H9 (cell line): ENCODE results near the gene DENND1A. TPM values are rescaled to one million over a fixed set of nuclear protein-coding genes. Genes with fewer than 3 reads are reported as not detected.

Experiments
- DNase-seq: peaks from one replicate; pipeline ENCODE4 v3.0.0-alpha.2; 2017
- H2AFZ ChIP-seq: one replicate; pipeline ENCODE4 v1.6.1; 2013; ENCODE audit warnings: mild to moderate bottlenecking, low read length, control low read depth, moderate library complexity
- H2AK5ac ChIP-seq: 2 replicates; pipeline ENCODE4 v1.6.1; 2013; ENCODE audit warnings: low read length, control low read depth, mixed read lengths; ENCODE audit not compliant: insufficient read length
- H2BK120ac ChIP-seq: one replicate; pipeline ENCODE4 v1.6.1; 2013; ENCODE audit warnings: low read depth, mild to moderate bottlenecking, low read length, control low read depth, inconsistent platforms; ENCODE audit not compliant: poor library complexity, severe bottlenecking
- H2BK12ac ChIP-seq: 2 replicates; pipeline ENCODE4 v1.6.1; 2013; ENCODE audit warnings: low read length, control low read depth, mixed read lengths, low read depth; ENCODE audit not compliant: insufficient read length
- H2BK15ac ChIP-seq: 2 replicates; pipeline ENCODE4 v1.6.1; 2013; ENCODE audit warnings: low read depth, low read length, control low read depth
- H2BK20ac ChIP-seq: one replicate; pipeline ENCODE4 v1.6.1; 2013; ENCODE audit warnings: low read depth, mild to moderate bottlenecking, low read length, control low read depth, inconsistent platforms; ENCODE audit not compliant: poor library complexity, severe bottlenecking
- H2BK5ac ChIP-seq: 2 replicates; pipeline ENCODE4 v1.6.1; 2013; ENCODE audit warnings: low read length, control low read depth, mixed read lengths; ENCODE audit not compliant: insufficient read length
- H3K14ac ChIP-seq: 2 replicates; pipeline ENCODE4 v1.6.1; 2013; ENCODE audit warnings: low read length, control low read depth; ENCODE audit not compliant: insufficient read depth
- H3K18ac ChIP-seq: 2 replicates; pipeline ENCODE4 v1.6.1; 2013; ENCODE audit warnings: low read depth, mild to moderate bottlenecking, mixed read lengths, low read length, control low read depth; ENCODE audit not compliant: insufficient read length
- H3K23ac ChIP-seq: 2 replicates; pipeline ENCODE4 v1.6.1; 2013; ENCODE audit warnings: low read length, control low read depth, mixed read lengths, low read depth; ENCODE audit not compliant: insufficient read length
- H3K23me2 ChIP-seq: 2 replicates; pipeline ENCODE4 v1.6.1; 2013; ENCODE audit warnings: low read depth, mild to moderate bottlenecking, mixed read lengths, low read length, control low read depth; ENCODE audit not compliant: insufficient read length, poor library complexity, severe bottlenecking
- H3K27ac ChIP-seq: 2 replicates; pipeline ENCODE4 v1.5.1; 2013; ENCODE audit warnings: low read length, control low read depth, mixed read lengths, low read depth; ENCODE audit not compliant: insufficient read length
- H3K27me3 ChIP-seq: 2 replicates; pipeline ENCODE4 v1.6.1; 2013; ENCODE audit warnings: low read length, control low read depth, inconsistent platforms; ENCODE audit not compliant: insufficient read depth
- H3K4ac ChIP-seq: 2 replicates; pipeline ENCODE4 v1.6.1; 2013; ENCODE audit warnings: low read depth, mild to moderate bottlenecking, control low read depth, inconsistent platforms, low read length, moderate library complexity
- H3K4me1 ChIP-seq: 2 replicates; pipeline ENCODE4 v1.6.1; 2013; ENCODE audit warnings: low read length, control low read depth, inconsistent platforms; ENCODE audit not compliant: insufficient read depth
- H3K4me2 ChIP-seq: 2 replicates; pipeline ENCODE4 v1.6.1; 2013; ENCODE audit warnings: low read length, control low read depth, mixed read lengths; ENCODE audit not compliant: insufficient read length, insufficient read depth
- H3K56ac ChIP-seq: 2 replicates; pipeline ENCODE4 v1.6.1; 2013; ENCODE audit warnings: low read depth, mild to moderate bottlenecking, mixed read lengths, low read length, control low read depth; ENCODE audit not compliant: insufficient read length
- H3K79me1 ChIP-seq: 2 replicates; pipeline ENCODE4 v1.6.1; 2013; ENCODE audit warnings: low read depth, mild to moderate bottlenecking, moderate library complexity, low read length, control low read depth, inconsistent platforms; ENCODE audit not compliant: insufficient read depth, poor library complexity, severe bottlenecking
- H3K79me2 ChIP-seq: 2 replicates; pipeline ENCODE4 v1.6.1; 2013; ENCODE audit warnings: low read length, control low read depth, inconsistent platforms; ENCODE audit not compliant: insufficient read depth
- H3K9ac ChIP-seq: 2 replicates; pipeline ENCODE4 v1.6.1; 2013; ENCODE audit warnings: low read length, control low read depth, mixed read lengths; ENCODE audit not compliant: insufficient read length; ENCODE audit errors: extremely low read depth
- H3K9me3 ChIP-seq: one replicate; pipeline ENCODE4 v1.6.1; 2013; ENCODE audit warnings: low read depth, low read length, inconsistent platforms; ENCODE audit not compliant: control insufficient read depth
- H3T11ph ChIP-seq: one replicate; pipeline ENCODE4 v1.6.1; 2013; ENCODE audit warnings: mild to moderate bottlenecking, low read length, control low read depth, inconsistent platforms
- H4K20me1 ChIP-seq: one replicate; pipeline ENCODE4 v1.6.1; 2013; ENCODE audit not compliant: control insufficient read depth, insufficient read length, insufficient read depth
- H4K5ac ChIP-seq: 2 replicates; pipeline ENCODE4 v1.6.1; 2013; ENCODE audit warnings: low read depth, mild to moderate bottlenecking, mixed read lengths, low read length, control low read depth; ENCODE audit not compliant: insufficient read length
- H4K8ac ChIP-seq: replicated peaks from 2 replicates; pipeline ENCODE4 v1.6.1; 2013; ENCODE audit warnings: low read length, control low read depth, mixed read lengths, low read depth; ENCODE audit not compliant: insufficient read length
- H4K91ac ChIP-seq: 2 replicates; pipeline ENCODE4 v1.6.1; 2013; ENCODE audit warnings: low read depth, mild to moderate bottlenecking, moderate library complexity, mixed read lengths, low read length, control low read depth; ENCODE audit not compliant: insufficient read length
- H3K27ac Mint-ChIP-seq, 3 experiments: 2 replicates in 2 of 3; 3 replicates in 1 of 3; pipeline ENCODE4 v1.8.0; 2020 to 2021; ENCODE audit warnings: mixed read lengths in 3 of 3, mild to moderate bottlenecking in 1 of 3, moderate library complexity in 1 of 3
- H3K27me3 Mint-ChIP-seq: 2 replicates; pipeline ENCODE4 v1.8.0; 2021; ENCODE audit warnings: low read depth, mild to moderate bottlenecking, moderate library complexity, mixed read lengths
- H3K36me3 Mint-ChIP-seq, 3 experiments: 2 replicates in 2 of 3; 3 replicates in 1 of 3; pipeline ENCODE4 v1.8.0; 2020 to 2021; ENCODE audit warnings: low read depth in 3 of 3, mixed read lengths in 3 of 3; ENCODE audit not compliant: insufficient read depth in 1 of 3
- H3K4me1 Mint-ChIP-seq, 2 experiments: 2 replicates each; pipeline ENCODE4 v1.8.0; 2020; ENCODE audit warnings: mixed read lengths in 2 of 2
- H3K4me3 Mint-ChIP-seq, 2 experiments: 2 replicates in 1 of 2; 3 replicates in 1 of 2; pipeline ENCODE4 v1.8.0; 2020 to 2021; ENCODE audit warnings: mild to moderate bottlenecking in 2 of 2, mixed read lengths in 2 of 2, moderate library complexity in 1 of 2
- H3K9me3 Mint-ChIP-seq, 2 experiments: 2 replicates in 1 of 2; 3 replicates in 1 of 2; pipeline ENCODE4 v1.8.0; 2020; ENCODE audit warnings: mild to moderate bottlenecking in 2 of 2, mixed read lengths in 2 of 2, moderate library complexity in 1 of 2
- CTCF ChIP-seq: fragments of 200-600 bp; sonication (generic); conservative IDR thresholded peaks from 3 replicates; pipeline ENCODE4 v1.8.0; 2021; ENCODE audit warnings: antibody characterized with exemption, mild to moderate bottlenecking
- WGBS: extraction: QIAGEN DNeasy Blood & Tissue Kit; methylation state at CpG from one replicate; pipeline ENCODE4 v1.1.7; 2013; ENCODE audit warnings: missing lambda C conversion rate, low lambda C conversion rate, mixed read lengths; ENCODE audit not compliant: insufficient read length; ENCODE audit errors: extremely low coverage; 5-methylcytosine and 5-hydroxymethylcytosine counted together
- total RNA-seq: library from RNA; stranded (reverse); gene quantifications from 2 replicates; pipeline ENCODE4 v1.2.1, GENCODE V29; 2021

DENND1A gene
- total RNA-seq, 1 experiment from 2014 or later, result 20.4 TPM

- no peaks in the 10 kb centered on the region for H3K9me3 ChIP-seq
- H3K27ac ChIP-seq, result no peak overlapping the region
- no peak overlapping the region for H2BK120ac ChIP-seq
- H3K9ac ChIP-seq, result no peak overlapping the region
- H2AK5ac ChIP-seq, result no peak overlapping the region
- Mint-ChIP-seq H3K4me3 (no peak overlapping the region), H3K36me3 (peaks cover 0 to 3% (median 0%) of the 10 kb centered on the region in 3 experiments; a peak in 2 of 7 replicates), H3K4me1 (peaks cover 18 to 25% of the 10 kb centered on the region in 2 experiments), H3K27me3 (no peaks in the 10 kb centered on the region), H3K27ac (no peak overlapping the region; a peak in 1 of 7 replicates), H3K9me3 (no peaks in the 10 kb centered on the region)
- no peak overlapping the region for H3K18ac ChIP-seq
- no peak overlapping the region for H2BK5ac ChIP-seq
- no peaks in the 10 kb centered on the region for H4K20me1 ChIP-seq
- H3K4ac ChIP-seq, result no peak overlapping the region
- no peak for TF ChIP-seq CTCF
- H4K5ac ChIP-seq, result no peak overlapping the region
- DNase-seq, result no peak
- no peaks in the 10 kb centered on the region for H3K23me2 ChIP-seq
- H4K91ac ChIP-seq, result no peak overlapping the region
- H3K79me2 ChIP-seq, result no peaks in the 10 kb centered on the region
- no peak overlapping the region for H3T11ph ChIP-seq
- H2AFZ ChIP-seq, result no peak overlapping the region
- no peak overlapping the region for H3K14ac ChIP-seq
- no peaks in the 10 kb centered on the region for H3K4me1 ChIP-seq
- H2BK12ac ChIP-seq, result no peak overlapping the region
- H2BK15ac ChIP-seq, result no peak overlapping the region
- no peak overlapping the region for H4K8ac ChIP-seq
- no peak overlapping the region for H2BK20ac ChIP-seq
- no CpG with 5 or more reads among the region's 9 CpGs for WGBS
- H3K79me1 ChIP-seq, result no peaks in the 10 kb centered on the region
- no peak overlapping the region for H3K56ac ChIP-seq
- no peak overlapping the region for H3K23ac ChIP-seq
- no peaks in the 10 kb centered on the region for H3K27me3 ChIP-seq
- H3K4me2 ChIP-seq, result no peak overlapping the region
Measured at GRCh38 chr9:123548741-123549545, 381.0 kb downstream of the DENND1A start.
